ENCODE results near the gene HEATR5A.
"Not testable (repeated sequence)": the region's sequence is repeated elsewhere in the genome, so short reads cannot be mapped to it uniquely, and the experiment has no call there.

The HEATR5A gene

GRCh38 chr14:31280132-31280870 lies 140.0 kb downstream of the HEATR5A start:
- DNase-seq, result no peak

GRCh38 chr14:31278883-31279282 lies 141.5 kb downstream of the HEATR5A start:
- DNase-seq, result no peak

GRCh38 chr14:31277085-31277484 lies 143.3 kb downstream of the HEATR5A start:
- DNase-seq, result no peak

- not testable (repeated sequence) for DNase-seq
These were observed 143.9 kb downstream of the HEATR5A start for GRCh38 chr14:31276417-31276816.

- no peak for DNase-seq
These were observed 144.6 kb downstream of the HEATR5A start for GRCh38 chr14:31275731-31276130.

- DNase-seq, result no peak
These were observed 148.7 kb downstream of the HEATR5A start for GRCh38 chr14:31271648-31272047.

- no peak for DNase-seq
These were observed 150.1 kb downstream of the HEATR5A start for GRCh38 chr14:31270196-31270772.

GRCh38 chr14:31269634-31270195 lies 150.6 kb downstream of the HEATR5A start:
- no peak for DNase-seq

- DNase-seq, result no peak
These were observed 152.1 kb downstream of the HEATR5A start for GRCh38 chr14:31268216-31268615.

GRCh38 chr14:31266437-31267331 lies 153.7 kb downstream of the HEATR5A start:
- DNase-seq, result no peak

- no peak for DNase-seq
These were observed 154.5 kb downstream of the HEATR5A start for GRCh38 chr14:31265701-31266398.

- DNase-seq, result no peak
These were observed 156.7 kb downstream of the HEATR5A start for GRCh38 chr14:31263485-31264133.

- peak; percentile 54 for DNase-seq
These were observed 158.3 kb downstream of the HEATR5A start for GRCh38 chr14:31261859-31262731.

- no peak for DNase-seq
These were observed 158.9 kb downstream of the HEATR5A start for GRCh38 chr14:31261523-31261858.

- not testable (repeated sequence) for DNase-seq
These were observed 161.3 kb downstream of the HEATR5A start for GRCh38 chr14:31259040-31259435.

- DNase-seq, result no peak
These were observed 161.8 kb downstream of the HEATR5A start for GRCh38 chr14:31258427-31259039.

GRCh38 chr14:31257554-31258426 lies 162.6 kb downstream of the HEATR5A start:
- DNase-seq, result not testable (repeated sequence)

GRCh38 chr14:31257244-31257553 lies 163.2 kb downstream of the HEATR5A start:
- no peak for DNase-seq

- no peak for DNase-seq
These were observed 163.7 kb downstream of the HEATR5A start for GRCh38 chr14:31256534-31257243.

All from NCI-H774 (cell line).